ENCODE measurements around the gene PMF1. TPM values are rescaled to one million over a fixed set of nuclear protein-coding genes. Genes with fewer than 3 reads are reported as not detected.

Gene PMF1
- total and polyA plus RNA-seq, 2 of the 13 experiments (the other 11 are each of a cell fraction or from before 2014, with no cell fraction given), result 72.5 to 89.0 TPM

DNA sequence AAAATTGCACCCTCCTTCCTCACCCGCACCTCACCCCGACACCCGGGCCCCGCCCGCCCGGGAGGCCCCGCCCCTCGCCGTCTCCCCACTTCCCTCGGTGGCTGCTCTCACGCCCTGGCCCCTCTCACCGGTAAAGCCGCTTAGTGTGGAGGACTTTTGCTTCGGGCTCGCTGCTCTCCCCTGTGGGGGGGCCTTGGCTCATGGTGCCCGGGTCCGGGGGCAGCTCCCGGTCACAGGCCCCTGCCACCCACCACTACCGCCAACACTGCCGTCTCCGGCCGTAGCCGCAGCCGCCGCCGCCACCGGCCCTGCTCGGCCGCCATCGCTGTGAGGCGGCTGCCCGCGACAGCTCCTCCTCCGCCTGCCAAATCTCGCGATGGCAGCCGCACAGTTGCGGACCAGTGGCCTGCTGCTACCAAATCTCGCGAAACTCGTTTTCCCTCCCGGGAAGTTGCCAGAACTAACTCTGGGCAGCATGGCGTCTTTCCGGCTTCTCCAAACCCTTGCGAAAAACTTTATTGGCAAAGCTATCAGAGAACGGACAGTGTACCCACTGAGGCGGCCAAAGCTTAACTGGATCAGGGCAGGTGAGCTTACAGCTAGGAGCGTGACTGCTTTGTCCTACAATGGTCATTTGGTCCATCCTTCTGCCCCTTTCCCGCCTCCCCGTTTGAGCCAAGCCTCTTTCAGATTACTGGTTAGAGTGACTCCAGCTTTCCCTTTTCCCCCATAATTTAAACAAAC lies 69.8 kb downstream of the PMF1 start, which contains the start of gene SMG5 (continued):
- TF ChIP-seq, protein P1, sequence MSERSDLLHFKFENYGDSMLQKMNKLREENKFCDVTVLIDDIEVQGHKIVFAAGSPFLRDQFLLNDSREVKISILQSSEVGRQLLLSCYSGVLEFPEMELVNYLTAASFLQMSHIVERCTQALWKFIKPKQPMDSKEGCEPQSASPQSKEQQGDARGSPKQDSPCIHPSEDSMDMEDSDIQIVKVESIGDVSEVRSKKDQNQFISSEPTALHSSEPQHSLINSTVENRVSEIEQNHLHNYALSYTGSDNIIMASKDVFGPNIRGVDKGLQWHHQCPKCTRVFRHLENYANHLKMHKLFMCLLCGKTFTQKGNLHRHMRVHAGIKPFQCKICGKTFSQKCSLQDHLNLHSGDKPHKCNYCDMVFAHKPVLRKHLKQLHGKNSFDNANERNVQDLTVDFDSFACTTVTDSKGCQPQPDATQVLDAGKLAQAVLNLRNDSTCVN (CRISPR knock-in tag; IDR thresholded peaks at IDR 0.05; ENCODE audit: borderline replicate concordance), result peak; percentile 27; the same call in 1 of the 2 replicates
- TF ChIP-seq NONO (IDR thresholded peaks at IDR 0.05) (no peak), NONO (CRISPR knock-in tag; conservative IDR thresholded peaks at IDR 0.05) (peak; percentile 95), TGIF2 (CRISPR knock-in tag; IDR thresholded peaks at IDR 0.05) (peak; percentile 86), MIXL1 (CRISPR knock-in tag; IDR thresholded peaks at IDR 0.05) (peak; percentile 87), SRSF1 (optimal IDR thresholded peaks at IDR 0.05; ENCODE audit: low read depth, low read length) (peak; percentile 69), SOX5 (CRISPR knock-in tag; IDR thresholded peaks at IDR 0.05; ENCODE audit: borderline replicate concordance) (peak; percentile 53; the same call in 1 of the 2 replicates), ZNF17 (CRISPR knock-in tag; IDR thresholded peaks at IDR 0.05) (0 out of 2 replicates have a peak, but pooled peaks have one; percentile 27), ISX (CRISPR knock-in tag; conservative IDR thresholded peaks at IDR 0.05) (no peak), YEATS2 (CRISPR knock-in tag; IDR thresholded peaks at IDR 0.05; ENCODE audit: borderline replicate concordance) (peak; percentile 99), ZNF670 (CRISPR knock-in tag; IDR thresholded peaks at IDR 0.05; ENCODE audit: borderline replicate concordance) (0 out of 2 replicates have a peak, but pooled peaks have one; percentile 31), ZNF124 (CRISPR knock-in tag; IDR thresholded peaks at IDR 0.05) (peak; percentile 78; the same call in 1 of the 2 replicates), IRF2 (CRISPR knock-in tag; IDR thresholded peaks at IDR 0.05) (peak; percentile 95)
- TF ChIP-seq, protein P2, sequence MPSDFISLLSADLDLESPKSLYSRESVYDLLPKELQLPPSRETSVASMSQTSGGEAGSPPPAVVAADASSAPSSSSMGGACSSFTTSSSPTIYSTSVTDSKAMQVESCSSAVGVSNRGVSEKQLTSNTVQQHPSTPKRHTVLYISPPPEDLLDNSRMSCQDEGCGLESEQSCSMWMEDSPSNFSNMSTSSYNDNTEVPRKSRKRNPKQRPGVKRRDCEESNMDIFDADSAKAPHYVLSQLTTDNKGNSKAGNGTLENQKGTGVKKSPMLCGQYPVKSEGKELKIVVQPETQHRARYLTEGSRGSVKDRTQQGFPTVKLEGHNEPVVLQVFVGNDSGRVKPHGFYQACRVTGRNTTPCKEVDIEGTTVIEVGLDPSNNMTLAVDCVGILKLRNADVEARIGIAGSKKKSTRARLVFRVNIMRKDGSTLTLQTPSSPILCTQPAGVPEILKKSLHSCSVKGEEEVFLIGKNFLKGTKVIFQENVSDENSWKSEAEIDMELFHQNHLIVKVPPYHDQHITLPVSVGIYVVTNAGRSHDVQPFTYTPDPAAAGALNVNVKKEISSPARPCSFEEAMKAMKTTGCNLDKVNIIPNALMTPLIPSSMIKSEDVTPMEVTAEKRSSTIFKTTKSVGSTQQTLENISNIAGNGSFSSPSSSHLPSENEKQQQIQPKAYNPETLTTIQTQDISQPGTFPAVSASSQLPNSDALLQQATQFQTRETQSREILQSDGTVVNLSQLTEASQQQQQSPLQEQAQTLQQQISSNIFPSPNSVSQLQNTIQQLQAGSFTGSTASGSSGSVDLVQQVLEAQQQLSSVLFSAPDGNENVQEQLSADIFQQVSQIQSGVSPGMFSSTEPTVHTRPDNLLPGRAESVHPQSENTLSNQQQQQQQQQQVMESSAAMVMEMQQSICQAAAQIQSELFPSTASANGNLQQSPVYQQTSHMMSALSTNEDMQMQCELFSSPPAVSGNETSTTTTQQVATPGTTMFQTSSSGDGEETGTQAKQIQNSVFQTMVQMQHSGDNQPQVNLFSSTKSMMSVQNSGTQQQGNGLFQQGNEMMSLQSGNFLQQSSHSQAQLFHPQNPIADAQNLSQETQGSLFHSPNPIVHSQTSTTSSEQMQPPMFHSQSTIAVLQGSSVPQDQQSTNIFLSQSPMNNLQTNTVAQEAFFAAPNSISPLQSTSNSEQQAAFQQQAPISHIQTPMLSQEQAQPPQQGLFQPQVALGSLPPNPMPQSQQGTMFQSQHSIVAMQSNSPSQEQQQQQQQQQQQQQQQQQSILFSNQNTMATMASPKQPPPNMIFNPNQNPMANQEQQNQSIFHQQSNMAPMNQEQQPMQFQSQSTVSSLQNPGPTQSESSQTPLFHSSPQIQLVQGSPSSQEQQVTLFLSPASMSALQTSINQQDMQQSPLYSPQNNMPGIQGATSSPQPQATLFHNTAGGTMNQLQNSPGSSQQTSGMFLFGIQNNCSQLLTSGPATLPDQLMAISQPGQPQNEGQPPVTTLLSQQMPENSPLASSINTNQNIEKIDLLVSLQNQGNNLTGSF (CRISPR knock-in tag; IDR thresholded peaks at IDR 0.05), result no peak
- TF ChIP-seq, protein P3, sequence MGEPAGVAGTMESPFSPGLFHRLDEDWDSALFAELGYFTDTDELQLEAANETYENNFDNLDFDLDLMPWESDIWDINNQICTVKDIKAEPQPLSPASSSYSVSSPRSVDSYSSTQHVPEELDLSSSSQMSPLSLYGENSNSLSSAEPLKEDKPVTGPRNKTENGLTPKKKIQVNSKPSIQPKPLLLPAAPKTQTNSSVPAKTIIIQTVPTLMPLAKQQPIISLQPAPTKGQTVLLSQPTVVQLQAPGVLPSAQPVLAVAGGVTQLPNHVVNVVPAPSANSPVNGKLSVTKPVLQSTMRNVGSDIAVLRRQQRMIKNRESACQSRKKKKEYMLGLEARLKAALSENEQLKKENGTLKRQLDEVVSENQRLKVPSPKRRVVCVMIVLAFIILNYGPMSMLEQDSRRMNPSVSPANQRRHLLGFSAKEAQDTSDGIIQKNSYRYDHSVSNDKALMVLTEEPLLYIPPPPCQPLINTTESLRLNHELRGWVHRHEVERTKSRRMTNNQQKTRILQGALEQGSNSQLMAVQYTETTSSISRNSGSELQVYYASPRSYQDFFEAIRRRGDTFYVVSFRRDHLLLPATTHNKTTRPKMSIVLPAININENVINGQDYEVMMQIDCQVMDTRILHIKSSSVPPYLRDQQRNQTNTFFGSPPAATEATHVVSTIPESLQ (CRISPR knock-in tag; conservative IDR thresholded peaks at IDR 0.05), result 0 out of 2 replicates have a peak, but pooled peaks have one; percentile 74
- TF ChIP-seq, protein P4, sequence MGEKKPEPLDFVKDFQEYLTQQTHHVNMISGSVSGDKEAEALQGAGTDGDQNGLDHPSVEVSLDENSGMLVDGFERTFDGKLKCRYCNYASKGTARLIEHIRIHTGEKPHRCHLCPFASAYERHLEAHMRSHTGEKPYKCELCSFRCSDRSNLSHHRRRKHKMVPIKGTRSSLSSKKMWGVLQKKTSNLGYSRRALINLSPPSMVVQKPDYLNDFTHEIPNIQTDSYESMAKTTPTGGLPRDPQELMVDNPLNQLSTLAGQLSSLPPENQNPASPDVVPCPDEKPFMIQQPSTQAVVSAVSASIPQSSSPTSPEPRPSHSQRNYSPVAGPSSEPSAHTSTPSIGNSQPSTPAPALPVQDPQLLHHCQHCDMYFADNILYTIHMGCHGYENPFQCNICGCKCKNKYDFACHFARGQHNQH (CRISPR knock-in tag; IDR thresholded peaks at IDR 0.05), result peak; percentile 91
- TF ChIP-seq, protein P5, sequence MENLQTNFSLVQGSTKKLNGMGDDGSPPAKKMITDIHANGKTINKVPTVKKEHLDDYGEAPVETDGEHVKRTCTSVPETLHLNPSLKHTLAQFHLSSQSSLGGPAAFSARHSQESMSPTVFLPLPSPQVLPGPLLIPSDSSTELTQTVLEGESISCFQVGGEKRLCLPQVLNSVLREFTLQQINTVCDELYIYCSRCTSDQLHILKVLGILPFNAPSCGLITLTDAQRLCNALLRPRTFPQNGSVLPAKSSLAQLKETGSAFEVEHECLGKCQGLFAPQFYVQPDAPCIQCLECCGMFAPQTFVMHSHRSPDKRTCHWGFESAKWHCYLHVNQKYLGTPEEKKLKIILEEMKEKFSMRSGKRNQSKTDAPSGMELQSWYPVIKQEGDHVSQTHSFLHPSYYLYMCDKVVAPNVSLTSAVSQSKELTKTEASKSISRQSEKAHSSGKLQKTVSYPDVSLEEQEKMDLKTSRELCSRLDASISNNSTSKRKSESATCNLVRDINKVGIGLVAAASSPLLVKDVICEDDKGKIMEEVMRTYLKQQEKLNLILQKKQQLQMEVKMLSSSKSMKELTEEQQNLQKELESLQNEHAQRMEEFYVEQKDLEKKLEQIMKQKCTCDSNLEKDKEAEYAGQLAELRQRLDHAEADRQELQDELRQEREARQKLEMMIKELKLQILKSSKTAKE (CRISPR knock-in tag; IDR thresholded peaks at IDR 0.05; ENCODE audit: borderline replicate concordance), result 0 out of 2 replicates have a peak, but pooled peaks have one; percentile 12

All from HepG2 (cell line).